Purkinje cell (primary cell): ENCODE results near the gene GNB1. TPM values are rescaled to one million over a fixed set of nuclear protein-coding genes. Genes with fewer than 3 reads are reported as not detected.

Experiments used
- polyA plus RNA-seq: library from polyadenylated mRNA; unstranded; fragments of >200 nt; fragmentation: Nextera tagmentation; gene quantifications from 2 replicates; pipeline ENCODE4 v1.2.1, GENCODE V29; 2014

Gene GNB1
- 55.1 and 60.6 TPM in 2 replicates for polyA plus RNA-seq

DNA sequence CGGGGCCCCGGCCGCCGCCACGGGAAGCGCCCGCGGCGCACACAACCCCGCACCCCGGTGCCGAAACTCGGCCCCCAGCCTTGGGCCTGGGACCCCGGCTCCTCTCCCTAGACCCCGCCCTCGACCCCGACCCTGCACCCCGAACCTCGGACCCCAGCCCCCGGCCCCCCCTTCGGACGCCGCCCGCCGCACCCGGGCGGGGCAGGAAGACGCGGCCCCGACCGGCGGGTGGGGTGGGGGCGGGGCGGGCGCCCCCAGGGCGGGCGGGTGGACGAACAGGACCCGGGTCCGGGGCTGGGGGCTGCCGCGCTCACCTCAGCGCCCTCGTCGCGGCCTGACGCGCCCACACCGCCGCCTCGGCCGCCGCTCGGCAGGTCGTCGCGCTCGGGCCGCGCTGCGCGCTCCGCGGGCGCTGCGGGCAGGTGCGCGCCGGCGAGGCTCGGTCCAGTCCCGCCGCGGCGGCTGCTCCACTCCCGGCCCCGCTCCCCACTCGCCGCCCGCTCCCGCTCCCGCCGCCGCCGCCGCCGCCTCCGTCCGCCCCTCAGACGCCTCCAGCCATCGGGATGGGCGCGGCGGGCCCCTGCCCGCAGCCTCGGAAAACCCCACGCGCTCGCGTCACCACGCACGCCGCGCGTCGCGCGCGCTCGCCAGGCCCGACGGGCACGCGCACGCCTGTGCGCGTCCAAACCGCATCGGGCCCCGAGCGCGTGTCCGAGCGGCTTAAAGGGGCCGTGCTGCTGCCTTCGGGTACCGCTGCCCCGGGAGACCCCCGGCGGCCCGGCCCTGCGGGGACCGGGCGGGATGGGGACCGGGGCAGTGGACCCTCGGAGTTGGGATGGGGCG, at the start of gene GNB1:
Gene GNB1, minus strand, starts transcription at position 582 of the 843 bp plus-strand sequence. CDS start 65,634 bp downstream, outside the sequence.

DNA sequence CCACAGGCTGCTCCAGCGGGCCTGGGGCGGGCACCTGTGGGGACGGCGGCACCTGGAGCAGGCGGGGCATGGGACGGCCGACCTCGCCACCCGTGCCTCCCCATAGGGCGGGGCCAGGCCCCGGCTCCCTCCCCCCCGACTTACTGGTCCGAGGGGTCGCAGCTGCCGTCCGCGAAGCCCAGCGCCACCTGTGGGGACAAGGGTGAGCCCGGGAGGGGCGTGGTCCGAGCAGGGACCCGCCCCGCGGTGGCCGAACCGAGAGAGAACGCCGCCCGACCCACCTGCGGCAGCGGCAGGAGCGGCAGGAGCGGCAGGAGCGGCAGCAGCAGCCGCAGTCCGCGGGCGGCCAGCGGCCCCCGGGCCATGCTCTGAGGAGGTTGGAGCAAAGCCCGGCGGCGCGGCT, 28.0 kb upstream of the GNB1 start, which contains the start of gene TMEM52:
Gene TMEM52, minus strand, starts transcription at position 379 of the 403 bp plus-strand sequence. Its CDS starts 14 bp downstream, at position 365.

DNA sequence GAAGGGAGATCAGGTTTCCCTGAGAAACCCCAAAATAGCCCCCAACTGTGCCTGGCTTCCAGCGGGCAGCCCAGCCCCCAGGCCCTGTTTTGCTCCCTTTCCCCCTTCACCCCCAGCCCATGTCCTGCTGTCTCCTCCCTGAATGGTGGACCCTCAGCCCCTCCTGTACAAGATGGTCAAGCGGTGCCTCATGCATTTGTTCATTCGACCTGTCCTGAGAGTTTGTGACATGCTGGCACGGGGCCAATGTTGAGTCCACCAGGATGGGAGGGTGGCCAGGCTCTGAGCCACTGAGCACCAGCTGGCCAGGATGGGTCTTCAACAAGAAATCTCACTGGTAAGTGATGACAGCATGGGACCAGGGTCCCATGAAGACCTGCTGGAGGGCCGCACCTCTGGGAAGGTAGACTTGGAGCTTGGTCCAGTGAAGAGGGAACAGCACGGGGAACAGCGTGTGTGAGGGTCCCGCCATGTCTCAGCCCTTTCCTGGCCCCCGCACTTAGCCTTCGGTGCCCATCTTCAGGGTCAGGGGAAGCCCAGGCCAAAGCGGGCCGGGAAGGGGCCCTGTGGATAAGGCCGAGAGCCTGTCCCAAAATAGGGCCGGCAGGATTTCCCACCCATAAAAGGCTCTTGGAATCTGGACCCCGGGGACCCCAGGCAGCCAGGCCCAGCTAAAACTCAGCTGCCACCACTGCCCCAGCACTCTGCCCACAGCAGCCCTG, 24.2 kb upstream of the GNB1 start, which contains the start of gene CALML6:
Gene CALML6, plus strand, starts transcription at position 290 of the 722 bp plus-strand sequence. Its CDS starts 21 bp downstream, at position 311.

DNA sequence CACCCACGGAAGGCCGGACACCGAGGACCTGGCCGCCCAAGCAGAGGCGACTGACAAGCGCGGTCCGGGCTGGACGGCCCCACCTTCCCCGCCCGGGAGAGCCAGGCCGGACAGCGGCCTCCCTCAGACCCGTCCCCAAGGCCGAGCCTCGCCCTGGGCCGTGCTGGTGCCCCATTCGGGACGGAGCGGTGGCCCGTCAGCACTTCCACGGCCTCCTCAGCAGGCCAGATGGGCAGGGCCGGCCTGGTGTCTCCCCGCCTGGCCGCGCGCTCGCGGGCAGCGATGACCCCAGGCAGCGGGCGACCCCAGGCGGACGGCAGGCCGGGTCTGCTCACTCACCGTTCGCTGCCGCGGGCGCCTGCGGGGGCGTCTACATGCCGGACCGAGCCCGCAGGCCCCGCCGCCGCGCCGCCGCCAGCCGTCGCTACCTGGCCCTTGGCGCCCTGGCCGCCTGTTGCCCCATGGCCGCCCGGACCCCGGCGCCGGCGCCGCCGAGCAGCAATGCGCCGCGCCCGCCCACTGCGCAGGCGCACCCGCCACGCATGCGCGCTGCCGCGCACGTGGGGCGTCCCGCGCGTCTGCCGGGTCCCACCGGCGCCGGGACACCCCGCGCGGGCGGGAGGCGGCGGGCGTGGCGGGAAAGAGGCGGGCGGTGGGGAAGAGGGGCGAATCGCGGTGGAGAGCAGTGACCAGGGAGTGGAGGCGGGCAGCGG, 112.8 kb downstream of the GNB1 start, which contains the start of gene NADK:
Gene NADK, minus strand, starts transcription at position 521 of the 713 bp plus-strand sequence. CDS start 13,064 bp downstream, outside the sequence.

Other genes with a start within 250 kb of the GNB1 start
- 3.1 and 4.9 TPM in 2 replicates for gene CDK11B, start 232.1 kb downstream of the GNB1 start, polyA plus RNA-seq
- gene SLC35E2B, start 198.3 kb downstream of the GNB1 start, polyA plus RNA-seq = 5.5 and 7.4 TPM in 2 replicates
- gene CDK11A, start 166.7 kb downstream of the GNB1 start, polyA plus RNA-seq = 7.5 and 9.9 TPM in 2 replicates
- 0.81 and 3.2 TPM in 2 replicates for gene NADK, start 112.6 kb downstream of the GNB1 start, polyA plus RNA-seq
- gene CALML6, start 24.2 kb upstream of the GNB1 start, polyA plus RNA-seq = not detected in 2 replicates
- gene TMEM52, start 28.2 kb upstream of the GNB1 start, polyA plus RNA-seq = not detected in 2 replicates
- gene CFAP74, start 112.7 kb upstream of the GNB1 start, polyA plus RNA-seq = 1.2 TPM in 1 of 2 replicates, not detected in the other
- 4.5 and 7.8 TPM in 2 replicates for gene GABRD, start 128.3 kb upstream of the GNB1 start, polyA plus RNA-seq
- 7.5 and 12.0 TPM in 2 replicates for gene PRKCZ, start 159.3 kb upstream of the GNB1 start, polyA plus RNA-seq